Activated gamma-delta T cell treated with Interleukin-2 at 50 U/mL for 16 hours (primary cell): ENCODE results near the gene UHRF2.
"Not testable (repeated sequence)": the region's sequence is repeated elsewhere in the genome, so short reads cannot be mapped to it uniquely, and the experiment has no call there.

Experiments used
- DNase-seq: peaks from one replicate; pipeline ENCODE4 v3.0.0-alpha.2; 2020

The UHRF2 gene

GRCh38 chr9:6498982-6499381 lies 86.0 kb downstream of the UHRF2 start:
- DNase-seq, result no peak

DNA sequence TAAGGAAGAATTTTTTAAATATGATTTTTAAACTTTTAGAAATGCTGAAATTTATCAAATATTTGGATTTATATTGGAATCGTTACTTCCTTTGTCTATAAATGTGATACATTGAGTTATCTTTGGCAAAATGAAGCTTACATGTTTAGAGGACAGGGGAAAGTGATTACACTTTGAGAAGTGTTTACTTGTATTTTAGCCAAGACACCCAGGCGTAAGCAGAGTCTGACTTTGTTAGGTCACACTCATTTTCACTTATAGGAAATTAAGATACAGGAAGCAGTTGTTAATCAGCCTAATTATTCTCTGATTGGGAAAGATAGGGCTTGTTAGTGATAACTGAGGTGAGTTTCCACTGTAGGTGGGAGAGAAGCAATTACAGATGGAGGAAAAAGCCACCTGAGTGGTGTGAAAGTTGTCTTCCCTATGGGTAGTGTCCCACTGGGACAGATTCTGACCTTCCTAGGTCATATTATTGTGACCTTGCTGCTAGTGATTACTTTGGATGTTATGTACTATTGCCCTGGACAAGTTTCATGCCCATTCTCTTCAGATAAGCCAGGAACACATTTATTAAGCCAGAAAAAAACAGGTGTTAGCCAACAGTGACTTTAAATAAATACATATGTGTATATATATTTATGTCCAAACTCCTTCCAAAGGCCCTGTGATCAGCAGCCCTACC lies 88.7 kb downstream of the UHRF2 start:
- DNase-seq, result no peak

DNA sequence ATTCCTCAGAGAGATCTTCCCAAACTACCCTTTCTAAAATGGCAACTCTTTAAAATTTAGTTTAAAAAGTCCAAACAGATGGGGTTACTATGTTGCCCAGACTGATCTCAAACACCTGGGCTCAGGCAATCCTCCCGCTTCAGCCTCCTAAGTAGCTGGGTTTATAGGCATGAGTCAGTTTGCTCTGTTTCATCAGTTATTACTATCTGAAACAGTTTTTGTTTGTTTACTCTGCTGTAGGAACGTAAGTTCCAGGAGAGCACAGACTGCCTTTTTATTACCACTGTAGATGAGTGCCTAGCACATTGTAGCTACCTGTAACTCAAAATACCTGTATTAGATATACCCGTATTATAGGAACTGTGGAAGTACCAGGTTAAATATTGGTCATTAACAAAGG lies 89.4 kb downstream of the UHRF2 start:
- DNase-seq, result no peak

GRCh38 chr9:6506571-6506970 lies 93.6 kb downstream of the UHRF2 start:
- no peak for DNase-seq

DNA sequence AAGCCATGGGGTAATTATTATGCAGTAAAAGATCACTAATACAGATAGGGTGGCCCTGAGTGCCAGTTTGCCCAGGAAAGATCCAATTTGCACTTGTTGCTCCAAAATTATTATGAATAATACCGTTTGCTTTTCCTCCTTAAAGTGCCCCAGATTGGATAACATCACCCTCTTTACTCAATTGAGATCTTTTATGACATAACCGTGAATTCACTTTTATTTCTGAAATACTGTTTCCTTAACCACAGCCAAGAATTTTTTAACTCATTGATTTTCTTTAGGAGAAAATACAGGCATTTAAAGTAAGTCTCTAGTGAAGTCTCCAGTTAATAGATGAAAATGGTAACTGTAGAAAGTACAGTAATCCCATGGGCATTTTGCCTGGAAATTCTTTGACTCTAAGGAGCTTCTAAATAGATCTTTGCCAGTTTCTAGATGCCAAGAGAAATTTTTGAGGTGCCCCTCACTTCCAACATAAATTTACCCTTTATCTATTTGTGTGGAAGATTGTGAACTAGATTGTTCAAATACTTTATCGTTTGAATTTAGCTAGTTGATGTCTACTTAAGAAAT lies 99.2 kb downstream of the UHRF2 start:
- DNase-seq, result no peak

GRCh38 chr9:6522263-6522662 lies 109.3 kb downstream of the UHRF2 start:
- DNase-seq, result no peak

DNA sequence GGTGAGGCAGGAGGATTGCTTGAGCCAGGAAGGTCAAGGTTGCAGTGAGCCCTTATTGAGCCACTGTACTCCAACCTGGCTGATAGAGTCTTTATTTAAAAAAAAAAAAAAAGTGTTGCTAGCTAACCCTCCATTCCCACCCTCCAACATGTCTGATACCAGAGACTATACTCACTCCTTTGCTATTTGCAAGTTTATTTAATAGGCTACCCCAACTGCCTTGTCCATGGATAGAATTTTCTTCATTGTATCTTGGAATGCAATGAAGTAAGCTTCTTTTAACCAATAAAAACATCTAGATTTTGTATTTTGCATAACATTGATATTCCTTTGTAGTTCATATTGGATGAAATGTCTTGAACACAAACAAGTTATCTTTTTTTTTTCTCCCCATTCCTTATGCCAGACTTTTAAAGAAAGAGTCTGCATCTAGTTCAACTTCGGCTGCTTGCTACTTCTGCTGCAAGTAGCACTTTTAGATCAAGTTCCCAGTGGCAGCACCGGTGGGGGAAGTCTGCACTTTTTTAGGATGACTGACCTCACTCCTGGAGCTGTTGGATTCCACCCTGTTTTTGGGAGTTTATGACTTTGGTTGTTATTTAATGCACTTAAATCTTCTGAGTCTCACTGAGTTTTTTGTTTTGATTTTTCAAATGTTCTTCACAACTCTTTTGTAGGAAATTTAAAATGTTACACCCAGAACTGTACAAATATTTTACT lies 112.5 kb downstream of the UHRF2 start:
- DNase-seq, result no peak

DNA sequence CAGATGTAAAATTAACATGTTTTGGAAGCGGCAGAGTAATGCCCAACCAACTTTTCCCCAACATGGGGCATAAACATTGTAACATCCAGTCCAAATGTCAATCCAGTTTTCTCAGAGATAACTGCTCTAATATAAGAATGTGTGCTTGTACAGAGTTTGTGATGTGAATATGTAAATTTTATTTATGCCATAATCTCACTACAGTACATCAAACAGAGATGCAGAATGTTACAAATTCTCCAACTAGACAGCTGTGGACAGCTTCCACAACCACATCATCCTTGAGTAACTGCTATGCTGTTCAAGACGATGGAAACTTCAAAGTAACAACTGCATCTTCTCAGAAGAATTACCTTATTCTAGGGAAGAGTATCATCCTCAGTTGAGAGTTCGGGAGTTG lies 122.6 kb downstream of the UHRF2 start:
- DNase-seq, result no peak

GRCh38 chr9:6538666-6539071 lies 125.7 kb downstream of the UHRF2 start:
- DNase-seq, result no peak

DNA sequence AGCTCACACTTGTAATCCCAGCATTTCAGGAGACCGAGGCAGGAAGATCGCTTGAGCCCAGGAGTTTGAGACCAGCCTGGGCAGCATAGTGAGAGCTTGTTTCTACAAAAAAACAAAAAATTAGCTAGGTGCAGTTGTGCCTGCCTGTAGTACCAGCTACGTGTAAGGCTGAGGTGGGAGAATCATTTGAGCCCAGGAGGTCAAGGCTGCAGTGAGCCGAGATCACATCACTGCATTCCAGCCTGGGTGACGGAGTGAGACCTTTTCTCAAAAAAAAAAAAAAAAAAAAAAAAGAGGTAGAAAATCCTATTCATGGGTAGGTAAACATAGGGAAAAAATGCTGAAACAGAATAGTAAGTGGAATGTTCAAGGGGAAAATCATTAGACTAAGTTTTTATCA lies 129.6 kb downstream of the UHRF2 start:
- DNase-seq, result not testable (repeated sequence)

DNA sequence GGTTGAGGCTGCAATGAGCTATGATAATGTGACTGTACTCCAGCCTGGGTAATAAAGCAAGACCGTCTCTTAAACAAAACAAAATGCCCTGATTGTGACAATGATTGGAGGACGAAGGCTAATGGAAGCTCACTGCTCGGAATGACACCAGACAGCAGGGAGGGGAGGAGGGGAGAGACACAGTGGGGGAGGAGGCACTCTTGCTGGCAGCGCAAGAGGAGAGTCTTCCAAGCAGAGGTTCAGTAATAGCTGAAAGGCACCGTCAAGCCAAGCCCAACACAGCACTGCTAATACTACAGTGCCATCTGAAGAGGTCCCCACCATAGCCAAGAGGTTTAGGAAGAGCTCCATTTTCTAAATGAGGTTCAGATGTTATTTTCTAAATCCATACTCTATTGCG lies 130.2 kb downstream of the UHRF2 start:
- DNase-seq, result no peak

GRCh38 chr9:6545017-6545691 lies 132.2 kb downstream of the UHRF2 start:
- no peak for DNase-seq

- DNase-seq, result no peak
Observed at GRCh38 chr9:6549106-6549800, 136.3 kb downstream of the UHRF2 start.

DNA sequence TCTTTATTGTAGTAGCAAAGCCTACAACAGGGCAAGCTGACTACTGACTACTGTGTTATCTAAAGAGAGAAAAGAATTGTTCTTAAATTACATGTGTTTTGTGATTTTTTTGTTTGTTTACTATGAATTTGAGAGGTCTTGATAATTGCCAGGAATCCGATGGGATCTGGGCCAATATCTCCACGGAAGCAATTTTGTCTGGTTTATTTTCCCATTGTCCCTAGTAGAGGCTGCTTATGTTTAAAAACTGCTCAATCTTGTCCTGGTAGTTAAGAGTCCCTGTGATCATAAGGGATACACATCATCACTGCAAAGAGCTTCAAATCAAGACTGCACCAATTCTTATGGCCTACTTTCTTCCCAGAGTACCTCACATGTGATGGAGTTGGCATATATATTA lies 138.1 kb downstream of the UHRF2 start:
- no peak for DNase-seq

DNA sequence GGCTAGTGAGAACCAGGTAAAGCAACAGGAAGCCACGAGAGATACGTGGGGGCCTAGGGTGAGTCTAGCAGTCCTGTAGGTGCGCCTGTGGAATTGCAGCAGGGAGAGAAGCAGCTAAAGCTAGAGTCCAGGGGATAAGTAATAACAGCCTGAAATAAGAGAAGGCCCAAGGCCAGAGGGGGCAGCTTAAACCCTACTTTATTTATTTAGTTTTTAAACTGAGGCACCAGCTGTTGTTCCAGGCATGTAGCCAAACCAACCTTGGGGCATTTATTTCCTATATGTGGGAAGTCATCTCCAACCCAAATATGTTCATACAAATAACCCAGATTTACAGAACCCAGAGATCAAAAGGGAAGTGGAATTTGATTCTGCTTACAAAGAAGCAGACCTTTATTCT lies 139.0 kb downstream of the UHRF2 start:
- DNase-seq, result no peak

DNA sequence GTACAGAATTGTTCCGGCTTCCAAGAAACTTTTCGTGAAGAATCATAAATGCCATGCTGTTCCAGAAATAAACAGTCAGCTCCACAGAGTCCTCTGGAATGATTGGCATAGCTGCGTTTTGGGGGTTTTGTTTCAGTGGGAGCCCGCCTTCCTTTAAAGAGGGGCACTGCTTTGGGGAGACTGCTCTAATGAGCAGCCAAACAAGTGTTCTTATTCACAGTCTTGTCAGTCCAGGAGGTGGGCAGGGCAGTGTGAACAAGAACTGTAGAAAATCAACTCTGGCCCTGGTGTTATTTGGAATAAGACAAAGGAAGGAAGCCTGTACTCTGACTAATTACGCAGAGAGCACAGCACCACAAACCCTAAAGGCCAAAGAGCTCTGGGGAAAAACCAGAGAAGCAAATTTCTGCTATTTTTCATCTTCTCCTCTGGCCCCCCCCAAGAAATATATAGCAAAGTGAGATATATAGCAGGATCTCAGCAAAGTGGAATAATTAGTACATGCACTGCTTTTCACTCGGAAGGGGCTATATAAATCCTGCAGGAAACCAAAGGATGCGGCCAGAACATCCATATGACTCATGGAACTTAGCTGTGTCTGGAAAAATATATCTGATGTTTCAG lies 139.6 kb downstream of the UHRF2 start:
- DNase-seq, result no peak

DNA sequence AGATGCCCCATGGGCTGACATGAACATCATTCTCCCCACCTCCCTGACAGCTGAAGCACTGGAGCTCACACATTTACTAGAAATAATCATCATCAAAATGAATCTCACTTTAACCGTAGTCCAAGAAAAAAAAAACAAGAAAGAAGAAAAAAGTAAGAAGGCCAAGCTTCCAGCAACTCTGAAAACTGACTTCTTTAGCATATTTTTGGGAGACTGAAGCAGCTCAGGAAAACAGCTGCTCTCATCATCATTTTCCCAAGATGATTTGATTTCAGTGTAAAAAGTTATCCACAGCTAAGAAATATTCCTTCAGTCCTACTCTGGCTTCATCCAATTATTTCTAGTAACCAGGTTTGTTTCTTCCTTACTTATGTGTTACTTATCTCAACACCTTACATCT lies 140.9 kb downstream of the UHRF2 start:
- DNase-seq, result no peak
